Fibroblast of mammary gland (primary cell): ENCODE measurements around the gene FADD.
A peak's percentile ranks its signal among the peaks of the same experiment; 100 is the strongest.

Experiments
- DNase-seq: peaks from one replicate; pipeline ENCODE4 v3.0.0-alpha.2; 2010; ENCODE audit warnings: low read depth
- H3K4me3 ChIP-seq: 2 replicates; pipeline ENCODE4 v1.5.1; 2011; ENCODE audit warnings: low read depth, mild to moderate bottlenecking, low read length, moderate library complexity; ENCODE audit not compliant: control insufficient read depth
- CTCF ChIP-seq: conservative IDR thresholded peaks from 2 replicates; pipeline ENCODE4 v1.5.1; 2011; ENCODE audit warnings: low read depth, low read length, inconsistent platforms; ENCODE audit not compliant: control insufficient read depth, insufficient read depth

The FADD gene

GRCh38 chr11:70220136-70220535, 17.0 kb downstream of the FADD start:
- no peak overlapping the region for H3K4me3 ChIP-seq
- TF ChIP-seq CTCF = no peak
- no peak for DNase-seq

DNA sequence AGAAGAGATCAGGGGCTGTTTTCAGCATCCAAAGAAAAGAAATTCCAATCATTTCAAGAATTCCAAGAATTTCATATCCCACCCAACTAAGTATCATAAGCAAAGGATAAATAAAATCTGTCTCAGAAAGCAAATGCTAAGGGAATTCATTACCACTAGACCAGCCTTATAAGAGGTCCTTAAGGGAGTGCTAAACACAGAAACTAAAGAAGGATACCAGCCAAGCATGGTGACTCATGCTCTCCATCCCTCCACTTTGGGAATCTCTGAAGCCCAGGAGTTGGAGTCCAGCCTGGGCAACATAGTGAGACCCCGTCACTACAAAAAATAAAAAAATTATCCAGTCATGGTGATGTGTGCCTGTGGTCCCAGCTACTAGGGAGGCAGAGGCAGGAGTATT, 17.8 kb downstream of the FADD start:
- DNase-seq = peak; percentile 44
- no peak for TF ChIP-seq CTCF
- no peak overlapping the region for H3K4me3 ChIP-seq

DNA sequence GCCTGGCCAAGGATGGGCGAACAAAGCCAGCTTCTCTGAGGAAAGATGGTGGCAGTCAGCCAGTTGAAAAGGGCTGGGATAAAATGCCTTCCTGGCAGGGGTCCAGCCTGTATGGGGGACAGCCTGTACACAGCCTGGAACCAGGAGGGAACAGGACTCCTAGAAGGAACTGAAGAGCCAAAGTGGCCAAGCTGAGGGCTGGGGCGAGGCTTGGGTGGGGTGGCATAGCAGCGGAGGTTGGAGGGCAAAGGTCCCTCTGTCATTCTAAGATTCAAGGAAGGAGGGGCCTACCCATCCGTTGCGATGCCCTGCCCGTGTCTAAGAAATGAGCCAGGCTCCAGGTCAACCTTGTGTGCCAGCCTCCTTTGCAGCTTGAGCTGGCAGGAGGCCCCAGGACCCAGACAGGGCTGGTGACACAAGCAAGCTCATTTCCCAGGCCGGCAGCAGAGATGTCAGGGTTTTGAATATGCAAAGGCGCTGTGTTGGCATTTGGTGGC, 22.6 kb downstream of the FADD start:
- no peak for DNase-seq
- TF ChIP-seq CTCF = no peak
- no peak overlapping the region for H3K4me3 ChIP-seq

GRCh38 chr11:70226183-70226582, 23.1 kb downstream of the FADD start:
- DNase-seq = no peak
- TF ChIP-seq CTCF = no peak
- no peak overlapping the region for H3K4me3 ChIP-seq

DNA sequence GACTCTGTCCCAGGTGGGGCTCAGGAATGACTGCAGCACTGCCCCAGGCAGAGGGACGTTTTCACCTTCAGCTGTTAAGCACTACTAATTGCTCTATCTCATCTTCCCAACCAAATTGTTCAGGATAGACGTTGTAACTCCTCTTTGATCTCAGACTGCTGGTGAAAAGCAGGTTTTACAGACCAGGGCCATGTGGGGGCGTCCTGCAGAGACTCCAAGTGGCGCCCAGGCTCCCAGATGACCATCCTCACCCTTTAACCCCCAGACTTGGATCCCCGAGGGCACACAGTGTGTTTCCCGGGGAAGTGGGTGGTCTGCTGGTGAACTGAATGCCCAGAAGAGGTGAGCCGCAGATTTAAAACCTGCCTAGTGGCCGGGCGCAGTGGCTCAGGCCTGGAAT, 23.9 kb downstream of the FADD start:
- H3K4me3 ChIP-seq = no peak overlapping the region
- no peak for TF ChIP-seq CTCF
- DNase-seq = no peak

DNA sequence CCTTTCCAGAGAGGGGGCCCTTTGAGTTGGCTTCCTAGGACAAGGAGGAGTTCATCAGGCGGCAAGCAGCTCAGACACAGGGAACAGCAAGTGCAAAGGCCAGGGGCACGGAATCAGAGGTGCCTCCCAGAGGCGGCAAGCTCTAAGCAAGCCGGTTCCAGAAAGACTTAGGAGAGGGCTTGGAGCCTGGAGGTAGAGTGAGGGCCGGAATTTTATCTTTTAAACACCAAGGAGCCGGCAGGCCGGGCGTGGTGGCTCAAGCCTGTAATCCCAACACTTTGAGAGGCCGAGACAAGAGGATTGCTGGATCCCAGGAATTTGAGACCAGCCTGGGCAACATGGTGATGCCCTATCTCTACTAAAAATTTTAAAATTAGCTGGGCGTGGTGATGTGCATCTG, 26.6 kb downstream of the FADD start:
- no peak for TF ChIP-seq CTCF
- DNase-seq = no peak
- H3K4me3 ChIP-seq = no peak overlapping the region
